NT2/D1 (cell line): ENCODE measurements around the gene ITGA3.

Source experiments
- DNase-seq: peaks from one replicate; pipeline ENCODE4 v3.0.0-alpha.2; 2011; ENCODE audit warnings: low read depth, low spot score
- H3K27me3 ChIP-seq: 2 replicates; pipeline ENCODE4 v1.6.0; 2011; ENCODE audit warnings: mild to moderate bottlenecking; ENCODE audit not compliant: insufficient read length, insufficient read depth
- H3K36me3 ChIP-seq: 2 replicates; pipeline ENCODE4 v1.6.1; 2011; ENCODE audit warnings: mild to moderate bottlenecking, low read length, mixed read lengths; ENCODE audit not compliant: insufficient read depth, insufficient read length
- H3K4me1 ChIP-seq: 2 replicates; pipeline ENCODE4 v1.5.1; 2011; ENCODE audit not compliant: insufficient read depth, insufficient read length
- H3K4me3 ChIP-seq: 2 replicates; pipeline ENCODE4 v1.5.1; 2011; ENCODE audit warnings: low read depth; ENCODE audit not compliant: insufficient read length
- H3K9ac ChIP-seq: 2 replicates; pipeline ENCODE4 v1.6.0; 2011; ENCODE audit warnings: low read depth; ENCODE audit not compliant: insufficient read length
- H3K9me3 ChIP-seq: 2 replicates; pipeline ENCODE4 v1.5.1; 2011; ENCODE audit warnings: mild to moderate bottlenecking, low read length; ENCODE audit not compliant: insufficient read depth
- SUZ12 ChIP-seq: IDR thresholded peaks from 2 replicates; pipeline ENCODE4 v1.6.1; 2011; ENCODE audit not compliant: insufficient read length, insufficient read depth; ENCODE audit errors: extremely low read depth
- YY1 ChIP-seq: IDR thresholded peaks from 2 replicates; pipeline ENCODE4 v1.6.1; 2011; ENCODE audit not compliant: insufficient read length, insufficient read depth
- ZNF274 ChIP-seq: IDR thresholded peaks from 2 replicates; pipeline ENCODE4 v1.6.1; 2011; ENCODE audit warnings: mild to moderate bottlenecking, low read depth, low read length

The ITGA3 gene

GRCh38 chr17:50107790-50108414 lies 52.0 kb downstream of the ITGA3 start:
- no peaks in the 10 kb centered on the region for H3K27me3 ChIP-seq
- H3K4me3 ChIP-seq, result no peak overlapping the region
- peaks cover 18% of the 10 kb centered on the region for H3K4me1 ChIP-seq
- TF ChIP-seq SUZ12, result no peak
- no peak for TF ChIP-seq ZNF274
- no peak for TF ChIP-seq YY1
- H3K9me3 ChIP-seq, result no peaks in the 10 kb centered on the region
- no peak overlapping the region for H3K9ac ChIP-seq
- DNase-seq, result no peak
- peaks cover 33% of the 10 kb centered on the region for H3K36me3 ChIP-seq

- H3K4me3 ChIP-seq, result no peak overlapping the region
- TF ChIP-seq SUZ12, result no peak
- no peak for TF ChIP-seq ZNF274
- TF ChIP-seq YY1, result no peak
- no peak for DNase-seq
- H3K27me3 ChIP-seq, result no peaks in the 10 kb centered on the region
- H3K4me1 ChIP-seq, result peaks cover 23% of the 10 kb centered on the region
- H3K9ac ChIP-seq, result no peak overlapping the region
- H3K36me3 ChIP-seq, result peaks cover 36% of the 10 kb centered on the region
- no peaks in the 10 kb centered on the region for H3K9me3 ChIP-seq
Measured at GRCh38 chr17:50108556-50108955, 52.6 kb downstream of the ITGA3 start.

GRCh38 chr17:50109207-50109606 lies 53.3 kb downstream of the ITGA3 start:
- Histone ChIP-seq H3K27me3 (no peaks in the 10 kb centered on the region), H3K9ac (no peak overlapping the region), H3K9me3 (no peaks in the 10 kb centered on the region), H3K36me3 (peaks cover 42% of the 10 kb centered on the region), H3K4me1 (peaks cover 28% of the 10 kb centered on the region), H3K4me3 (no peak overlapping the region)
- no peak for DNase-seq
- TF ChIP-seq SUZ12, result no peak
- TF ChIP-seq YY1, result no peak
- no peak for TF ChIP-seq ZNF274

- no peaks in the 10 kb centered on the region for H3K9me3 ChIP-seq
- peaks cover 31% of the 10 kb centered on the region for H3K4me1 ChIP-seq
- H3K36me3 ChIP-seq, result peaks cover 42% of the 10 kb centered on the region
- no peaks in the 10 kb centered on the region for H3K27me3 ChIP-seq
- no peak overlapping the region for H3K4me3 ChIP-seq
- H3K9ac ChIP-seq, result no peak overlapping the region
- TF ChIP-seq SUZ12 (no peak), YY1 (no peak), ZNF274 (no peak)
- DNase-seq, result no peak
Measured at GRCh38 chr17:50109785-50110184, 53.9 kb downstream of the ITGA3 start.

DNA sequence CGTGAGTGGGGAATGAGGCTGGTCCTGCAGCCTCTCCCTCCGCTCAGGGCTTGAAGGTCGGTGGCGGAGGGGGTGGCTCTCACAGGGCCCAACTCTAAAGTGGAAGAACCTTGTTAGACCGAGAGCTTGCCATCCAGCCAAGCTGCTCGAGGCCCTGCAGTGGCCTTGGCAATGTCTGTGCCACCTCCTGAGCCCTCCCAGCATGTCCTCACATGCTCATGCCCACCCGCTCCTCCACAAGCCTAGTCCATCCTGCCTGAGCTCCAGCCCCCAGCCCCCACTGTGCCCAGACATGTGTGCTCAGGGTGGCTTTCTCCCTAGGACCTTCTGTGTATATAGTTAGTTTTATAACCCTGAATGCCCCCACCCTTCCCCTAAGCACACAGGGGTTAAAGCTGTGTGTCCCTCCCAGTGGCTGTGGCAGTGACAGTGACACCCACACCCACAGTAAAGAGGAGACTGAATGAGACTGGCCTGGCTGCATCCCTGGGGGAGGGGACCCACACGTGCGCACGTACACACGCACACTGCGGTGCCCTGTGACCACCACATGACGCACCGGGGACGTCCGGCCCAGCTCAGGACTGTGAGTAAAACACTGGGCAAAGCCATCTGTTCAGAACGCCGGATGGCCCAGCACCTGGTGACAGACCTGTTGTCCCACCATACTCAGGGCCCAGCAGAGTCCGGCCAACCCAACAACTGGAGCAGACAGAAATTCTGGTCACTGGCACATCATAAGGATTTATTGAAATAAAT lies 54.9 kb downstream of the ITGA3 start:
- H3K9ac ChIP-seq, result no peak overlapping the region
- no peaks in the 10 kb centered on the region for H3K9me3 ChIP-seq
- H3K4me1 ChIP-seq, result peaks cover 35% of the 10 kb centered on the region
- H3K27me3 ChIP-seq, result no peaks in the 10 kb centered on the region
- TF ChIP-seq SUZ12 (no peak), ZNF274 (no peak), YY1 (no peak)
- no peak overlapping the region for H3K4me3 ChIP-seq
- no peak for DNase-seq
- peaks cover 42% of the 10 kb centered on the region for H3K36me3 ChIP-seq

DNA sequence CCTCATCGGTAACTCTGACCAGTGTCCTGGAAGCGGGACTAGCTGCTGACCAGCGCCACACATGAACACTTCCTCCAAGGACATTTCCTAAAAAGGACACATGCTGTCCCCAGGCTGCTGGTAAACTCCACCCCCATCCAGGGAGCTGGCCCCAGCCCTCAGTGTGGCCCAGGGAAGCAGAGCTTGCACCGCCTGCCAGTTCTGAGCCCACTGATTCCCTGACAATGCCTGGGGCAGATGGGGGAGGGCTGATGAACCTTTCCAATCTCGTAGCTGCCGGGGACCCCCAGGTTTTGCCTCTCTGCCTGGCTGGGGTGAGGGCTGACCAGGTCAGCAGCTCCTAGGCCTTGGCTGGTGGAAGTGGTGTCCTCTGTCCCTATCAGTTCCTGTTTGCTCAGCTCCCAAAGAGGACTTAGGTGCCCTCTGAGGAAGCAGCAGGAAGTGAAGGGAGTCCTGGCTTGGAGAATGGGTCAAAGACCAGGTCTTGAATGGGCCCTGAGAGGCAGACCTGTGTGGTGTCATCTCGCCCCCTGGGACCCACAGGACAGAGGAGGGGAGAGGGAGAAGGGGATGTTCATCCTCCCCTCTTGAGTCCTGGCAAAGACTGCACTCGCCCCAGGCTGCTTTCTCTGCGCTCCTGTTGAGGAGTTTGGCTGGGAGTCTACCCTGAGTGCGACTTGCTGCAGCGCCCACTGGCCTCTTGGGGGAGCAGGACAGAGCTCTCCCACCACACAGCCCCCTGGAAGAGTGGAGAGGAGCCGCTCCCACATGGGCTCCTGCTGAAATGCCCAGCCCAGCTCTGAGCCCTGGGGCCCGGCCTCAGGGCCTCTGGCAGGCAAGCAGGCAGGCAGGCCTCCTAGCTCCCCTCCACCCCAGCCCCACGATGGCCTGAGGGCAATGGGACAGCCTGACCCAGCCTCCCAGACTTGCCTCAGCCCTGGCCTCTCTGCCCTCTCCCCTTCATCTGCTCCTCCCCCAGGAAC lies 56.1 kb downstream of the ITGA3 start:
- H3K9ac ChIP-seq, result peak overlapping the region; percentile 66
- peaks cover 35% of the 10 kb centered on the region for H3K4me1 ChIP-seq
- H3K4me3 ChIP-seq, result no peak overlapping the region
- H3K36me3 ChIP-seq, result peaks cover 36% of the 10 kb centered on the region
- no peak for DNase-seq
- no peaks in the 10 kb centered on the region for H3K9me3 ChIP-seq
- TF ChIP-seq ZNF274 (no peak), SUZ12 (no peak), YY1 (no peak)
- H3K27me3 ChIP-seq, result no peaks in the 10 kb centered on the region
